TTC549 (cell line): Measurements from ENCODE around the gene NXNL1.
"Not testable (repeated sequence)": the region's sequence is repeated elsewhere in the genome, so short reads cannot be mapped to it uniquely, and the experiment has no call there.

Experiments used
- FAIRE-seq: peaks from 2 replicates; lab custom pipeline; 2012; peaks lifted over from hg19 to GRCh38; lab: Jason Lieb, UNC

NXNL1 gene, protein sequence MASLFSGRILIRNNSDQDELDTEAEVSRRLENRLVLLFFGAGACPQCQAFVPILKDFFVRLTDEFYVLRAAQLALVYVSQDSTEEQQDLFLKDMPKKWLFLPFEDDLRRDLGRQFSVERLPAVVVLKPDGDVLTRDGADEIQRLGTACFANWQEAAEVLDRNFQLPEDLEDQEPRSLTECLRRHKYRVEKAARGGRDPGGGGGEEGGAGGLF

DNA sequence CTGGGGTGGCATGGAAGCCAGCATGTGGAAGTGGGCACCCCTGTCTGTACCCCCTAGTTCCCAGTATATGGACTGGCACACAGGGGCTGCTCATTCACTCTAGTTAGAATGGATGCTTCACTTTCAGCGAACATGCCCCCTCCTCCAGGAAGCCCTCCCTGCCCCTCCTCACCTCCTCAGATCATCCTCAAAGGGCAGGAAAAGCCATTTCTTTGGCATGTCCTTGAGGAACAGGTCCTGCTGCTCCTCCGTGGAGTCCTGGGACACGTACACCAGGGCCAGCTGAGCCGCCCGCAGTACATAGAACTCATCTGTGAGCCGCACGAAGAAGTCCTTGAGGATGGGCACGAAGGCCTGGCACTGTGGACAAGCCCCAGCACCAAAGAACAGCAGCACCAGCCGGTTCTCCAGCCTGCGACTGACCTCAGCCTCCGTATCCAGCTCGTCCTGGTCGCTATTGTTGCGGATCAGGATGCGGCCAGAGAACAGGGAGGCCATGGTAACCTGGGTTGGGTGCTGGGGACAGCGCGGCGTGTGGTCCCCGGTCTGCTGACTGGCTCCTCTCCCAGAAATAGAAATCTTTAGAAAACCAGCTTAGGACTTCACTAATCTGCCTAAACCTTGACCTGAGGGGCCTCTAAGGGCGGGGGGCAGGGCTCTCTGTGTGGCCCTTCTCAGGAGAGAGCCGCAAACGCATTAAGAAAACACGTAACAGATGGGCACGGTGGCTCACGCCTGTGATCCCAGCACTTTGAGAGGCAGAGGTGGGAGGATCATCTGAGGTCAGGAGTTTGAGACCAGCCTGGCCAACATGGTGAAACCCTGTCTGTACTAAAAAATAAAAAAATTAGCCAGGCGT is at the start of gene NXNL1:
Gene NXNL1 (minus strand): TSS at position 555 of the 859 bp plus-strand sequence. CDS start 57 bp downstream, at position 498.
- no peak for FAIRE-seq

DNA sequence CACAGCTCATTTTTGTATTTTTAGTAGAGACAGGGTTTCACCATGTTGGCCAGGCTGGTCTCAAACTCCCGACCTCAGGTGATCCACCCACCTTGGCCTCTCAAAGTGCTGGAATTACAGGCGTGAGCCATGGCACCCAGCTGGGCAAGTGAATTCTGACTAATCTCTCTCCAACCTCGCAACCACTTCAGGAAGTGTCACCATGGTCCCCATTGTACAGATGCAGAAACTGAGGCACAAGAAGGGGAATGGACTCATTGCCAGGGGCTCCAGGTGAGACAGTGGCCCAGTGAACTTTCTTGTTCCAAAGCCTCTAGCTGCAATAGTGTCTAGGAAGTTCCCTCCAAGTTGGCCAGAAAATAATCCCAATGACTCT is 47.8 kb upstream of the NXNL1 start:
- FAIRE-seq: not testable (repeated sequence)

DNA sequence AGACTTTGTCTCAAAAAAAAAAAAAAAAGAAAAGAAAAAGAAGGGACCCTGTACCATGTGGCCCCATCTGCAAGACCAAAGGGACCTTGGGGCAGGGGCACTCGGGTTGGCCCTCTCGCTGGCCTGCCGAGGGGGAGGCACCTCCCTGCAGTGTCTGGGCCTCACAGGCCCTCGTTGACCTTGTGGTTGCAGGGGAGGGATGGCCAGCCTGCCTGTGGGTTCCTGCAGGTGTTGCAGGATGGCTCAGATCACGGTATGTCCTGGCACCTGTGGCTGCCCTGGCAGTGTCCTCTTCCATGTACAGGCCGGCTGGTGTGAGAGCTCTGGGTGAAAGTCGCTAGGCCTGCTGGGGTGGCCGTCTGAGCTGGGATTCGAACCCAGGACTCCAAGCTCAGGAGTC is 46.0 kb upstream of the NXNL1 start:
- no peak for FAIRE-seq

DNA sequence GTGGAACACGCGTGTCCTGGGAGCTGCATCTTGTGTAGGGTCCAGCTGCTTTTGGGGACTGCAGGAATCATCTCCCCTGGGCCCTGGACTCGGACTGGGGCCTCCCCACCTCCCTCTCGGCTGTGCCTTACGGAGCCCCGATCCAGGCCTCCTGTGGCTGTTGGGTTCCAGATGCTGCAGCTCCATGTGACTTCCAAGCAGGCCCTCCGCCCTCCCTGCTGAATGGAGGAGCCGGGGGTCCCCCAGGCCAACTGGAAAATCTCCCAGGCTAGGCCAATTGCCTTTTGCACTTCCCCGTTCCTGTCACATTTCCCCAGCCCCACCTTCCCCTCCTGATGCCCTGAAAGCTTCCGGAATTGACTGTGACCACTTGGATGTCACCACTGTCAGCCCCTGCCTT is 44.5 kb upstream of the NXNL1 start:
- FAIRE-seq: no peak

DNA sequence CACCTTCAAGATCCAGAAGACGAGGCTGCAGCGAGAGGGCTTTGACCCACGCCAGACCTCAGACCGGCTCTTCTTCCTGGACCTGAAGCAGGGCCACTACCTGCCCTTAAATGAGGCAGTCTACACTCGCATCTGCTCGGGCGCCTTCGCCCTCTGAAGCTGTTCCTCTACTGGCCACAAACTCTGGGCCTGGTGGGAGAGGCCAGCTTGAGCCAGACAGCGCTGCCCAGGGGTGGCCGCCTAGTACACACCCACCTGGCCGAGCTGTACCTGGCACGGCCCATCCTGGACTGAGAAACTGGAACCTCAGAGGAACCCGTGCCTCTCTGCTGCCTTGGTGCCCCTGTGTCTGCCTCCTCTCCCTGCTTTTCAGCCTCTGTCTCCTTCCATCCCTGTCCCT is 43.7 kb upstream of the NXNL1 start:
- no peak for FAIRE-seq

DNA sequence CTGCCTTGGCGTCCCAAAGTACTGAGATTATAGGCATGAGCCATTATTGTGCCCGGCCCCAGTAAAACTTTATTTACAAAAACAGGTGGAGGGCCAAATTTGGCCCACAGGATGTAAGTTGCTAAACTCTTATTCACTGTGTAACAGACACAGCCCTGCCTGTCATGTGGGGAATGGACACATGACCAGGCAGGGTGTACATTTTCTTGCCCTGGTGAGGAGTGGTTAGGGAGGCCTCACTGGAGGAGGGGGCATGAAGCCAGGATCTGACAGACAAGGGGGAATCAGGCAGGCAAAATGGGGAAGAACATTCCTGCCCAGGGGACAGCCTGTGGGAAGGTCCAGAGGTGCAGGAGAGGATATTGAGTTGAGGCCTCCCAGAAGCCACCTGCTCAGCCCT is 43.3 kb upstream of the NXNL1 start:
- FAIRE-seq: no peak

DNA sequence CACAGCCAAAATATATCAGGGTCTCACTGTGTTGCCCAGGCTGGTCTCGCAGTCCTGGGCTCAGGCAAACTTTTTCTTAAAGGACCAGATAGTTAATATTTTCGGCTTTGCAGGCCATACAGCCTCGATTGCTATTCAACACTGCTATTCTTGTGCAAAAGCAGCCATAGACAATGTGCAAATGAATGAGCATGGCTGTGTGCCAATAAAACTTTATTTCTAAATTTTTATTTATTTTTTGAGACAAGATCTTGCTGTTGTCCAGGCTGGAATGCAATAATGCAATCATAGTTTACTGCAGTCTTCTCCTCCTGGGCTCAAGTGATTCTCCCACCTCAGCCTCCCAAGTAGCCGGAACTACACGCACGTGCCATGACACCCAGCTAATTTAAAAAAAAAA is 42.5 kb upstream of the NXNL1 start:
- no peak for FAIRE-seq

DNA sequence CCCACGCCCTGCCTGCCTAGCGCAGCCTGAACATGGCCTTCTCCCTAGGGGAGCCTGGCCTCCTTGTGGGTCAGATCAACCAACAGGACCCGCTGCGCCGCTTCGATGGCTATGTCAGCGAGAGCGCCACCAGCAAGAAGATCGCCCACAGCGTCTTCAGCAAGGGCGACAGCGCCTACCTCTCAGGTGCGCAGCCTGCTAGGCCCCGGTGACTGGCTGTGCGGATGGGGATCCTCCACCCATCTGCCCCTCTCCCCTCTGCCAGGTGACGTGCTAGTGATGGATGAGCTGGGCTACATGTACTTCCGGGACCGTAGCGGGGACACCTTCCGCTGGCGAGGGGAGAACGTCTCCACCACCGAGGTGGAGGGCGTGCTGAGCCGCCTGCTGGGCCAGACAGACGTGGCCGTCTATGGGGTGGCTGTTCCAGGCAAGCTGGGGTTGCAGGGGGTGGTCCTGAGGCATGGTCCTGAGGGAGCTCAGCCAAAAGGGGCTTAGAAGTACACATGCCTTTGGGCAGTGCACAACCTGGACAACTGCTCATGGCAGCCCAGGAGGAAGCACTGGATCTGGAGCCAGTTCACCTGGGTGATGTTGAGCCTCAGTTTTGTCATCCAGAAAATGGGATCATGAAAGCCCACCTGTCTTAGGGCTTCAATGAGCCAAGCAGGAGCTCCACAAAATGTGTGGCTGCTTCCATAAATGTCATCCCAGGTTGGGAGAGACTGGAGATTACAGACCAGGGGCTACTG is 39.9 kb upstream of the NXNL1 start:
- FAIRE-seq: no peak

DNA sequence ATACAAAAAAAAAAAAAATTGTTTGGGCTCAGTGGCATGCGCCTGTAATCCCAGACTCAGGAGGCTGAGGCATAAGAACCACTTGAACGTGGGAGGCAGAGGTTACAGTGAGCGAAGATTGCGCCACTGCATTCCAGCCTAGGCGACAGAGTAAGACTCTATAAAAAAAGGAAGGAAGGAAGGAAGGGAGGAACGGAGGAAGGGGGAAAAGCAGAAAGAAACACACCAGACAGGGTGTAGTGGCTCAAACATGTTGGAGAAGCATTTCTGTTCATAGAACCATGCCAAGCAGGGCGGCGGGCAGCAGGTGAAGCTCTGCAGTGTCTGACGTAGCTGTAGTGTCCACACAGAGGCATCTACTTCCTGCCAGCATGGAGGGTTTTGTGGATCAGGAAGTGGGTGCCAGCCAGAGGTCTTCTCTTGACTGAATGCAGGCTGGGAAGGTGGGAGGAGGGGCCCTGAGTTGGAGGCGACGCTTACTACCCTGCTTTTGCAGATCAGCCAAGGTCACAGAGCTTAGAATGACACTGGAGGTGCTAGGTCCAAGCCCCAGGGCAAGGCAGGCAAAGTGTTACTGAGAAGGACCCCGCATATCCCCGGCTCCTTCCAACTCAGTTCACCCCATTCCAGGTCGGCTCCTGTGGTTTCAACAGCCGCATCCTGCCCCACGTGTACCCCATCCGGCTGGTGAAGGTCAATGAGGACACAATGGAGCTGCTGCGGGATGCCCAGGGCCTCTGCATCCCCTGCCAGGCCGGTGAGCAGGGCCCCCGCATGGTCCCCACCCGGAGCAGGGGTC is 39.1 kb upstream of the NXNL1 start:
- no peak for FAIRE-seq

DNA sequence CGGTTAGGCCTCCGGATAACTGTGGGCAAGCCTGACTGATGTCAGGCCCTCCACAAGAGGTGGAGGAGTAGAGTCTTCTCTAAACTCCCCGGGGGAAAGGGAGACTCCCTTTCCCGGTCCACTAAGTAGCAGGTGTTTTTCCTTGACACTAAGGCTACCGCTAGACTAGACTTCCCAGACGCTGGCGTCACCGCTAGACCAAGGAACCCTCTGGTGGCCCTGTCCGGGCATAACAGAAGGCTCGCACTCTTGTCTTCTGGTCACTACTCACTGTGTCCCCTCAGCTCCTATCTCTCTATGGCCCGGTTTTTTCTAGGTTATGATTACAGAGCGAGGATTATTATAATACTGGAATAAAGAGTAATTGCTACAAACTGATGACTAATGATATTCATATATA is 38.3 kb upstream of the NXNL1 start:
- FAIRE-seq: not testable (repeated sequence)

DNA sequence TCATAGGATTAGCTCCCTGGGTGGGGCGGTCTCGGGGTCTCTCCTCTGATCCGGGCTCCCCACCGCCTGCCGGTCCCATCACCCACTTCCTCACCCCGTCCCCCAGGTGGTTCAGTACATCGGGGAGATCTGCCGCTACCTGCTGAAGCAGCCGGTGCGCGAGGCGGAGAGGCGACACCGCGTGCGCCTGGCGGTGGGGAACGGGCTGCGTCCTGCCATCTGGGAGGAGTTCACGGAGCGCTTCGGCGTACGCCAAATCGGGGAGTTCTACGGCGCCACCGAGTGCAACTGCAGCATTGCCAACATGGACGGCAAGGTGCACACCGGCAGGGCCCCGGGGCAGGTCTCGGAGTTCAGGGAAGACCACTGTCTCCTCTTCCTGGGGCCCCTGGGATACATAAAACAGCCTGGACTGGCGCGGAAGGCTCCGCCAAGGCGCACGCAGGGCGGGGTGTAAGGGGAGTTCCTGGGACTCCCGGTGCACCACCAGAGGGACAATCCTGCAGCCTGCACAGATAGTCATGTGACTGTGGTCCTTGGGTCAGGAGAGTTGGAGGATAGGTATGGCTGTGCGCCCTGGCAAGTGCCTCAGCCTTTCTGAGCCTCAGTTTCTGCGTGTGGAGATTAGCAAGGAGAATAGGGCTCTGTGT is 36.5 kb upstream of the NXNL1 start:
- no peak for FAIRE-seq

DNA sequence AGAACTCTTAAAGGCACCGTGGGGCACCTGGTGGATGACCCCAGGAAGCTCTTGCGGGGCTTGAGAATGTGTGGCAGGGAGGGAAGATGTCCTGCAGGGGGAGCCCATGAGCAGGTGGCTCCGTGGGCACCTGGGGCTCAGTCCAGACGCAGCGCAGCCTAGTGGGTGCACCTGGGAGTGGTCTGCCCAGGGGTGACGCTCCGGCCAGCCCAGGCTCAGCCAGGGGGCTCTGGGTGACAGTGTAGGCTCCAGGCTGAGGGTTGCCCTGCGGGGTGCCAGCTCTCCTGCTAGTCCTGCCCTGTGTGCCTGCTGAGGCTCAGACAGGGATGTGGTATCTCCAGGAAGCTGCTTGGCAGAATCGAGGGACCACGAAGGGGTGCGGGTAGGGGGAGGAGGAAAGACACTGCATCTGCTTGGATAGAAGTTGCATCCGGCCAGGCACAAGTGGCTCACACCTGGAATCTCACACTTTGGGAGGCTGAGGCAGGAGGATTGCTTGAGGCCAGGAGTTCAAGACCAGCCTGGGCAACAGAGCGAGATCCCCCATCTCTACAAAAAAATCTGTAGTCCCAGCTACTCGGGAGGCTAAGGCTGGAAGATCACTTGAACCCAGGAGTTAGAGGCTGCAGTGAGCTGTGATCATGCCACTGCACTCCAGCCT is 35.7 kb upstream of the NXNL1 start:
- no peak for FAIRE-seq

DNA sequence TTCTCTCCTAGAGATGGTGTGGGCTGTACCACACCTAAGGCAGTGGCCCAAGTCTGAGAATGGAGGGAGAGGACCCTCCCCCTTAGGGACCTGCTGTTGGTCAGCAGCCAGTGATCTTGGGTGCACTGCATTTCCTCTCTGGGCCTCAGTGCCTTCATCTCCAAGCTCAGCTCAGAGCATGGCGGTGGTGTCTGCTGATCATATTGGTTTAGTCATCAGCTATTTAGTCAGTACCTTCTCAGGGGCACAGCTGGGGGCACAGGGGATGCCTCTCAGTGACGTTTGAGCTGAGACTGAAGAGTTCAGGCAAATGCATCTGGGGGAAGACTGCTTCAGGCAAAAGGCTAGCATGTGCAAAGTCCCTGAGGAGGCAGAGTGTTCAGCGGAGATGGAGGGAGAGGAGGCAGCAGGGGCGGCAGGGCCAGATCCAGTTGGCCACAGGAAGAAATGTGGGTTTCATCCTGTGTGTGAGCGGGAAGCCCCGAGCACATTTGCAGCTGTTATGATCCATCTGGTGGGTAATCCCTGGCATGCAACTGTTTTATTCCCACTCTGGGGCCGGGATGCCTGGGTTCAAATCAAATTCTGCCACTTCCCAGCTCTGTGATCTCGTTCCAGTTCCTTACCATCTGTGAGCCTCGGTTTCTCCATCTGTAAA is 35.0 kb upstream of the NXNL1 start:
- no peak for FAIRE-seq

DNA sequence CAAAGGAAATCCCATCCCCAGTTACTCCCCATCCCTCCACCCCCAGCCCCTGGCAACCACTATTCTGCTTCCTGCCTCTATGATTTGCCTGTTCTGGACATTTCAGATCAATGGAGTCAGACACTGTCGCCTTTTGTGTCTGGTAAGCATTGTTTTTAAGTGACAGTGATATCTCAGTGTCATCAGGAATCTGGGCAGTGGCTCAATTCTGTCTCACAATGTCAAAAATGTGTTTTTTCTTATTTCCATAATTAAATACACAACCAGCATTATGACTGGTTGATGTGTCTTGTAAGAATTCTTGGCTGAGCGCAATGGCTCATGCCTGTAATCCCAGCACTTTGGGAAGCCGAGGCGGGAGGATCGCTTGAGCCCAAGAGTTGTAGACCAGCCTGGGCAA is 30.6 kb upstream of the NXNL1 start:
- FAIRE-seq: no peak

DNA sequence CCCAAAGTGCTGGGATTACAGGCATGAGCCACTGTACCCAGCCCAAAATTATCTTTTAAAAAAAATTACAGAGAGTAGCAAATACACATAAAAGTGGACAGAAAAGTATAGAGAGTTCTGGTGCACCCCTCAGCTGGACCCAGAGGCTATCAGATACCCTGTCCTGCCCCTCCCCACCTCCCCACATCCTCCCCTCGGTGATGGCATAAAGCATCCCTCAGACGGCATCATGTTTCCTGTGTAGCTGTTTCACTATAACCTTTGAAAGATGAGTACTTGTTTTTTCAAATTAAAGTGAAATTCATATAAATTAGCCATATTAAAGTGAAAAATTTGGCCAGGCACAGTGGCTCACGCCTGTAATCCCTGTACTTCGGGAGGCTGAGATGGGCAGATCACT is 29.7 kb upstream of the NXNL1 start:
- no peak for FAIRE-seq

DNA sequence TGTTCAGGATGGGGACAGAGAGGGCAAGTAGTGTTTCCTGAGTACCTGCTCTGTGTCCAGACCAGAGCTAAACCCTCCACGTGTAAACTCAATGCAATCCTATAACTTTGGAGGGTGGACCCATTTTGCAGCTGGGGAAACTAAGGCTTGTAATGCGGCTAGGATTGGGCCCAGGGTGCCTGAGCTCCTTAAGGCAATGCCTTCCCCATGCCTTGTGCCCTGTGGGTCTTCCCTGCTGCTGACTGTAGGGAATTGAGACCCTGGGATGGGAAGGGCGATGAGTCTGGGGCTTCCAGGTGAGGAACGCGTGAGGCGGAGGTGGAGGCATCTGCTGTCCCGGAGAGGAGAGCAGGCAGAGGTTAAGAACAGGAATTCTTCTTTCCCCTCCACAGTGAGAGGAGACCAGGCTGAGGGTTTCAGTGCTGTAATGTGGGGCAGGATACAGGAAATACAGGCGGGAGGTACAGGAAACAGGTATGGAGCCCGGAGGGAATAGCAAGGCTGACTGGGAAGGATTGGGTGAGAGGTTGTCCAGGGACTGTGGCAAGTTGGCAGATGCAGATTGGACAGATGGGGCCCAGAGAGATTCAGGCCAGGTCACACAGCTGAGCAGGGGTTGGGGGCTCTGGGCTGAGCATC is 28.8 kb upstream of the NXNL1 start:
- FAIRE-seq: no peak

DNA sequence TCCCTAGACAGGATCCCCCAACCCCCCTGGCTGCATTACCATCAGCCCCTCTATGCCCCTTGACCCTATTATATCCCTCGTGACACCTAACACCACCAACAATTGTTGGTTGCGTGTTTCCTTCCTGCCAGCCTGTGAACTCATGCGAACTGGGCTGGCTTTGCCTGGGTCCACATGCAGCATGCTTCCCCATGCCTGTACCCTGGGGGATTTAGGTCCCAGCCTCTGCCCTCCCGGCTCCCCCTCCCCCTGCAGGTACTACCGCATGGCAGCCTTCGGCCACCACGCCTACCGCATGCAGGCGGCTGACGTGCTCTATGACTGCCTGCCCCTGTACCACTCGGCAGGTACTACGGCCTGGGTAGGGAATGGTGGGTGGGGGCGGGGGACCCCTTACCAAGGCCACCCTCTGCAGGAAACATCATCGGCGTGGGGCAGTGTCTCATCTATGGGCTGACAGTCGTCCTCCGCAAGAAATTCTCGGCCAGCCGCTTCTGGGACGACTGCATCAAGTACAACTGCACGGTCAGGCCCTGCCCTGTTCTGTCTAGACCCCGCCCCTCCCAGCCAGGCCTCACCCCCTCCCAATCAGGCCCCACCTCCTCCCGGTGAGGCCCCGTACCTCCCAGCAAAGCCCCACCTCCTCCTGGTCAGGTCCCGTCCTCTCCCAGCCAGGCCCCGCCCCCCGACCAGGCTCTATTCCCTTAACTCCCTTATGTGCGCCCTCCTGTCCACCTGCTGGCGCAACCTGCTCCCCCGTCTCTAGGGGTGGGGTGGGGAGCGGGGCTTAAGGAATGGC is 28.1 kb upstream of the NXNL1 start:
- no peak for FAIRE-seq

DNA sequence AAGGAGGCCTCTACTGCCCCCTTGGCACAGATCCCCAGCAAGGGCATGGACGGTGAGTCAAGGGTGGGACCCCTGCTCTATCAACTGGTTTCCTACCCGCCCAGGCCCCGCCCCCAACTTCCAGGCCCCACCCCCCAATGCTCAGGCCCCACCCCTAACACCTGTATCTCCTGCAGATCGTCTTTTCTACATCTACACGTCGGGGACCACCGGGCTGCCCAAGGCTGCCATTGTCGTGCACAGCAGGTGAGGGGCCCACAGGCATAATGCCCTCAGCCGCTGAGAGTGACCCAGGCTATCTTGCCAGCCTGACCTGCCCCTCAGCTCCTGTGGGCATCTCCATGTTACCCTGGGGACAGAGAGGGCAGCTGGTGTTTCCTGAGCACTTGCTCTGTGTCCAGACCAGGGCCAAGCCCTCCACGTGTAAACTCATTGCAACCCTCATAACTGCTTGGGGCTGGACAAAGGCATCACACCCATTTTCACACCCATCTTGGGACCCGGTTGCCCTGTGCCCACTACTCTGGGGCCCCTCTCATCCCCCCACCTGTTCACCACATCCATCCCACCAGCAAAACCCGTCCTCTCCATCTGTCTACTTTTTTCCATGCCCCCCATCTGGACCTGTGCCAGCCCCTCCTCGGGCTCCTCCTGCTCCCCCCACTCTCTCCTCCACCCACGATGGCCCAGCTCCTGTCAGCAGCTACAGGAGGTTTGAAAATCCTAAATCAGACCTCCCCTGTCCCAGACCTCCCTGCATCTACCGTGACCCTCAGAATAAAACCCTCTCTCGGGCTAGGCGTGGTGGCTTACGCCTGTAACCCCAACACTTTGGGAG is 26.8 kb upstream of the NXNL1 start:
- FAIRE-seq: no peak
